HL-60 (cell line): ENCODE results near the gene TRIM63.

Experiments
- DNase-seq, 2 experiments: peaks; one replicate each; pipeline ENCODE4 v3.0.0-alpha.2; 2010 to 2020; ENCODE audit warnings: low read depth in 1 of 2, low spot score in 1 of 2
- H3K27ac ChIP-seq: fragments of 250-450 bp; sonication (Bioruptor Pico); replicated peaks from 2 replicates; pipeline ENCODE4 v1.5.1; 2020; ENCODE audit warnings: mild to moderate bottlenecking, moderate library complexity
- H3K27me3 ChIP-seq: fragments of 250-450 bp; sonication (Bioruptor Pico); 2 replicates; pipeline ENCODE4 v1.5.1; 2021; ENCODE audit warnings: mild to moderate bottlenecking, moderate library complexity; ENCODE audit not compliant: insufficient read depth, poor library complexity, severe bottlenecking
- H3K4me3 ChIP-seq: replicated peaks from 2 replicates; pipeline ENCODE4 v1.5.1; 2011; ENCODE audit warnings: mild to moderate bottlenecking, control low read depth, low read length; ENCODE audit not compliant: insufficient read depth
- CTCF ChIP-seq: IDR thresholded peaks from one replicate; pipeline ENCODE4 v1.5.1; 2011; ENCODE audit warnings: low read length, control low read depth, inconsistent platforms; ENCODE audit not compliant: insufficient read depth
- GABPA ChIP-seq: IDR thresholded peaks from 2 replicates; pipeline ENCODE4 v1.6.1; 2012; ENCODE audit warnings: low read depth
- POLR2AphosphoS5 ChIP-seq: IDR thresholded peaks from 2 replicates; pipeline ENCODE4 v1.6.1; 2012; ENCODE audit warnings: low read depth
- REST ChIP-seq: IDR thresholded peaks from 2 replicates; pipeline ENCODE4 v1.6.1; 2012; ENCODE audit warnings: low read depth; ENCODE audit not compliant: insufficient replicate concordance
- SPI1 ChIP-seq: IDR thresholded peaks from 2 replicates; pipeline ENCODE4 v1.6.1; 2012; ENCODE audit warnings: low read depth, mild to moderate bottlenecking, borderline replicate concordance

TRIM63 gene

GRCh38 chr1:26038477-26038876 lies 29.0 kb downstream of the TRIM63 start:
- Histone ChIP-seq H3K4me3 (no peak overlapping the region), H3K27me3 (peaks cover 5% of the 10 kb centered on the region), H3K27ac (no peak overlapping the region)
- TF ChIP-seq REST (no peak), CTCF (no peak), SPI1 (no peak), POLR2AphosphoS5 (no peak), GABPA (no peak)
- no peak for DNase-seq

GRCh38 chr1:26037904-26038303 lies 29.5 kb downstream of the TRIM63 start:
- TF ChIP-seq CTCF (no peak), REST (no peak)
- peaks cover 4% of the 10 kb centered on the region for H3K27me3 ChIP-seq
- H3K27ac ChIP-seq, result no peak overlapping the region
- H3K4me3 ChIP-seq, result no peak overlapping the region
- no peak for DNase-seq

GRCh38 chr1:26036756-26037281 lies 30.6 kb downstream of the TRIM63 start:
- TF ChIP-seq GABPA (no peak), POLR2AphosphoS5 (no peak), SPI1 (no peak), REST (no peak), CTCF (no peak)
- Histone ChIP-seq H3K4me3 (no peak overlapping the region), H3K27ac (no peak overlapping the region), H3K27me3 (peaks cover 2% of the 10 kb centered on the region)
- no peak for DNase-seq
